Liver (tissue), 9 donors: ENCODE measurements around the gene SUCNR1. TPM values are rescaled to one million over a fixed set of nuclear protein-coding genes. Genes with fewer than 3 reads are reported as not detected.

Source experiments
- DNase-seq: peaks from one replicate; pipeline ENCODE4 v3.0.0-alpha.2; 2017; ENCODE audit warnings: low spot score
- H3K27ac ChIP-seq, 2 donors: one replicate each; pipeline ENCODE4 v1.7.0; 2013; ENCODE audit warnings: inconsistent platforms in 2 of 2, low read length in 2 of 2, control low read depth in 1 of 2, low read depth in 1 of 2, mild to moderate bottlenecking in 1 of 2
- H3K27me3 ChIP-seq, 4 donors: one replicate each; pipeline versions ENCODE4 v1.6.1 to v1.7.0; 2013; ENCODE audit warnings: low read length in 3 of 4, inconsistent platforms in 1 of 4, mild to moderate bottlenecking in 1 of 4, moderate library complexity in 1 of 4; ENCODE audit not compliant: control insufficient read depth in 4 of 4, insufficient read depth in 4 of 4
- H3K36me3 ChIP-seq, 4 donors: one replicate each; pipeline versions ENCODE4 v1.6.1 to v1.7.0; 2013; ENCODE audit warnings: low read length in 3 of 4, mild to moderate bottlenecking in 3 of 4, low read depth in 1 of 4, moderate library complexity in 1 of 4; ENCODE audit not compliant: control insufficient read depth in 4 of 4, insufficient read depth in 3 of 4
- H3K4me1 ChIP-seq, 4 donors: one replicate each; pipeline versions ENCODE4 v1.6.1 to v1.7.0; 2013; ENCODE audit warnings: low read length in 3 of 4, mild to moderate bottlenecking in 3 of 4, moderate library complexity in 1 of 4; ENCODE audit not compliant: control insufficient read depth in 4 of 4, insufficient read depth in 4 of 4
- H3K4me3 ChIP-seq, 3 donors: one replicate each; pipeline versions ENCODE4 v1.6.1 to v1.7.0; 2013; ENCODE audit warnings: low read length in 3 of 3, control low read depth in 1 of 3, low read depth in 1 of 3, mild to moderate bottlenecking in 1 of 3
- H3K9ac ChIP-seq, 2 donors: one replicate each; pipeline ENCODE4 v1.7.0; 2013; ENCODE audit warnings: low read length in 2 of 2, mild to moderate bottlenecking in 2 of 2, moderate library complexity in 2 of 2, control low read depth in 1 of 2, low read depth in 1 of 2
- H3K9me3 ChIP-seq, 4 donors: one replicate each; pipeline versions ENCODE4 v1.6.1 to v1.7.0; 2013; ENCODE audit warnings: low read length in 3 of 4; ENCODE audit not compliant: control insufficient read depth in 4 of 4
- ATF3 ChIP-seq: IDR thresholded peaks from 2 replicates; pipeline ENCODE4 v1.6.1; 2016; ENCODE audit warnings: antibody characterized with exemption
- CTCF ChIP-seq: fragments of 150-350 bp; IDR thresholded peaks from 2 replicates; pipeline ENCODE4 v1.5.1; 2017; ENCODE audit warnings: improper control_type of control experiment, low read depth, low read length; ENCODE audit not compliant: missing input control
- EGR1 ChIP-seq, 2 donors: IDR thresholded peaks; 2 replicates each; pipeline ENCODE4 v1.6.1; 2016 to 2018; ENCODE audit warnings: antibody characterized with exemption in 2 of 2, low read depth in 2 of 2
- FOXA1 ChIP-seq: IDR thresholded peaks from 2 replicates; pipeline ENCODE4 v1.6.1; 2016; ENCODE audit warnings: antibody characterized with exemption
- FOXA2 ChIP-seq: IDR thresholded peaks from 2 replicates; pipeline ENCODE4 v1.6.1; 2016; ENCODE audit warnings: antibody characterized with exemption
- HNF4A ChIP-seq, 2 donors: conservative IDR thresholded peaks; 2 replicates each; pipeline ENCODE4 v1.6.1; 2016; ENCODE audit warnings: antibody characterized with exemption in 2 of 2, mild to moderate bottlenecking in 2 of 2
- HNF4G ChIP-seq: IDR thresholded peaks from 2 replicates; pipeline ENCODE4 v1.6.1; 2016; ENCODE audit warnings: antibody characterized with exemption
- JUND ChIP-seq, 2 donors: IDR thresholded peaks; 2 replicates each; pipeline ENCODE4 v1.6.1; 2016; ENCODE audit warnings: antibody characterized with exemption in 2 of 2
- MAX ChIP-seq: IDR thresholded peaks from 2 replicates; pipeline ENCODE4 v1.6.1; 2016; ENCODE audit warnings: antibody characterized with exemption
- NR2F2 ChIP-seq: IDR thresholded peaks from 2 replicates; pipeline ENCODE4 v1.6.1; 2016; ENCODE audit warnings: antibody characterized with exemption
- RAD21 ChIP-seq, 2 donors: IDR thresholded peaks; 2 replicates each; pipeline ENCODE4 v1.6.1; 2016; ENCODE audit warnings: antibody characterized with exemption in 2 of 2, mild to moderate bottlenecking in 2 of 2
- REST ChIP-seq: IDR thresholded peaks from 2 replicates; pipeline ENCODE4 v1.6.1; 2016; ENCODE audit warnings: antibody characterized with exemption, mild to moderate bottlenecking
- RXRA ChIP-seq, 2 donors: IDR thresholded peaks; 2 replicates each; pipeline ENCODE4 v1.6.1; 2017 to 2018; ENCODE audit warnings: antibody characterized with exemption in 2 of 2, mild to moderate bottlenecking in 1 of 2
- SP1 ChIP-seq: IDR thresholded peaks from 2 replicates; pipeline ENCODE4 v1.6.1; 2018; ENCODE audit warnings: antibody characterized with exemption, mild to moderate bottlenecking
- TAF1 ChIP-seq: conservative IDR thresholded peaks from 2 replicates; pipeline ENCODE4 v1.6.1; 2016; ENCODE audit warnings: antibody characterized with exemption, mild to moderate bottlenecking
- YY1 ChIP-seq: IDR thresholded peaks from 2 replicates; pipeline ENCODE4 v1.6.1; 2016; ENCODE audit warnings: antibody characterized with exemption, mild to moderate bottlenecking
- ZBTB33 ChIP-seq: IDR thresholded peaks from 2 replicates; pipeline ENCODE4 v1.6.1; 2016; ENCODE audit warnings: antibody characterized with exemption
- WGBS: extraction: QIAGEN DNeasy Blood & Tissue Kit; methylation state at CpG from one replicate; pipeline ENCODE4 v1.1.7; 2013; 5-methylcytosine and 5-hydroxymethylcytosine counted together
- polyA plus RNA-seq, 2 donors: library from polyadenylated mRNA; stranded (reverse) in 1 of 2; unstranded in 1 of 2; fragments of 200-250 nt in 1 of 2; fragments of >200 nt in 1 of 2; fragmentation: Nextera tagmentation in 1 of 2; extraction: Ambion mirVana in 1 of 2; gene quantifications; one replicate each; pipeline versions ENCODE4 v1.2.1 to v1.2.3, GENCODE V29; 2013 to 2015
- total RNA-seq, 2 donors: library from RNA; depleted of rRNA; stranded (reverse); fragments of >200 nt; gene quantifications; one replicate each; pipeline ENCODE4 v1.2.3, GENCODE V29; 2014
- donor health status: healthy.
- donor health status: healthy.
- donor health status: healthy.
- donor health status: healthy.
- donor health status: healthy.

SUCNR1 gene
- total and polyA plus RNA-seq, 4 donors: 1.3 to 7.1 (median 3.5) TPM

- no peak overlapping the region for H3K27ac ChIP-seq
- no peaks in the 10 kb centered on the region for H3K36me3 ChIP-seq
- no peak for TF ChIP-seq ATF3
- no peak for TF ChIP-seq REST
- TF ChIP-seq MAX: no peak
- TF ChIP-seq EGR1 (IDR thresholded peaks at IDR 0.05; ENCODE audit: low read depth in 2 of 2): no peak
- TF ChIP-seq FOXA1: no peak
- no peak for TF ChIP-seq HNF4G
- no peak for TF ChIP-seq CTCF
- TF ChIP-seq RXRA (IDR thresholded peaks at IDR 0.05): no peak
- TF ChIP-seq SP1: no peak
- TF ChIP-seq FOXA2: no peak
- TF ChIP-seq ZBTB33: no peak
- TF ChIP-seq HNF4A (conservative IDR thresholded peaks at IDR 0.05): no peak
- TF ChIP-seq TAF1: no peak
- no peak for TF ChIP-seq NR2F2
- no peak for TF ChIP-seq YY1
- H3K9me3 ChIP-seq: no peaks in the 10 kb centered on the region
- peaks cover 0 to 3% (median 0%) of the 10 kb centered on the region in 4 donors for H3K4me1 ChIP-seq
- no peak overlapping the region for H3K9ac ChIP-seq
- DNase-seq: no peak
- no peaks in the 10 kb centered on the region for H3K27me3 ChIP-seq
- WGBS: 58% methylated on average over 2 of the region's 2 CpGs
- no peak overlapping the region for H3K4me3 ChIP-seq
Observed at GRCh38 chr3:151900460-151900859, 27.0 kb downstream of the SUCNR1 start.

- no peak overlapping the region for H3K27ac ChIP-seq
- H3K27me3 ChIP-seq: no peaks in the 10 kb centered on the region
- WGBS: 71% methylated on average over 1 of the region's 1 CpG
- H3K9me3 ChIP-seq: no peaks in the 10 kb centered on the region
- H3K36me3 ChIP-seq: no peaks in the 10 kb centered on the region
- DNase-seq: no peak
- H3K9ac ChIP-seq: no peak overlapping the region
- H3K4me3 ChIP-seq: no peak overlapping the region
- peaks cover 0 to 3% (median 0%) of the 10 kb centered on the region in 4 donors for H3K4me1 ChIP-seq
- TF ChIP-seq JUND (IDR thresholded peaks at IDR 0.05) (no peak), HNF4A (conservative IDR thresholded peaks at IDR 0.05) (no peak), CTCF (no peak), ATF3 (no peak), FOXA2 (no peak), SP1 (no peak), RXRA (IDR thresholded peaks at IDR 0.05) (no peak), MAX (no peak), TAF1 (no peak), EGR1 (IDR thresholded peaks at IDR 0.05; ENCODE audit: low read depth in 2 of 2) (no peak), RAD21 (IDR thresholded peaks at IDR 0.05) (no peak)
Observed at GRCh38 chr3:151900884-151901643, 27.6 kb downstream of the SUCNR1 start.
